Adrenal gland (tissue), 5 donors: ENCODE results near the gene NPAS3.

ENCODE experiments used
- POLR2A ChIP-seq, 2 donors: fragments of 450-650 bp; IDR thresholded peaks; one replicate each; pipeline ENCODE4 v1.6.1; 2017; ENCODE audit warnings: antibody characterized with exemption in 2 of 2, mild to moderate bottlenecking in 2 of 2, moderate library complexity in 1 of 2
- TF ChIP-seq, protein P1 (sequence below), 6 experiments: fragments of 450-650 bp in 4 of 6; fragments of 200-600 bp in 2 of 6; sonication (generic) in 1 of 6; IDR thresholded peaks; 1 replicate in 5 of 6; 2 replicates in 1 of 6; pipeline versions ENCODE4 v1.5.1 to v1.8.0; 2016 to 2021; ENCODE audit warnings: antibody characterized with exemption in 6 of 6, mild to moderate bottlenecking in 2 of 6, moderate library complexity in 1 of 6
- donor health status: DM: no; HTN: no; CAD: no.

DNA sequence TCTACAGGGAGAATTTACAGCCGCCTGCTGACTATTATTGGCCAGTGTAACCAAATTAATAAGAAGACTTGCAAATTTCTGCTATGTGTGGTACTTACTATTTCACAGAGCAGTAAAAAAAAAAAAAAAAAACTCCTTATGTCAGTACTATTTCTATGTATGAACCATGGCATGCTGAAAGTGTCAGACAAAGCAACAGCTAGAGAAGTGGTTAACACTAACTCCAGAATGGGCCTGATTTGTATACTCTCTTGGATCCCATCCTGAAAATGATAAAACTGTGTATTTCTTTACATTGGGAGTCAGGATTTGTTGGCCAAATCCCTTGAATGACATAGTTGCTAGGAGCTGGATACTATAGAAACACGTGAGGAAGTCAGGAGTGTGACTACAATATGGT is 595.4 kb downstream of the NPAS3 start:
- TF ChIP-seq, protein P1, sequence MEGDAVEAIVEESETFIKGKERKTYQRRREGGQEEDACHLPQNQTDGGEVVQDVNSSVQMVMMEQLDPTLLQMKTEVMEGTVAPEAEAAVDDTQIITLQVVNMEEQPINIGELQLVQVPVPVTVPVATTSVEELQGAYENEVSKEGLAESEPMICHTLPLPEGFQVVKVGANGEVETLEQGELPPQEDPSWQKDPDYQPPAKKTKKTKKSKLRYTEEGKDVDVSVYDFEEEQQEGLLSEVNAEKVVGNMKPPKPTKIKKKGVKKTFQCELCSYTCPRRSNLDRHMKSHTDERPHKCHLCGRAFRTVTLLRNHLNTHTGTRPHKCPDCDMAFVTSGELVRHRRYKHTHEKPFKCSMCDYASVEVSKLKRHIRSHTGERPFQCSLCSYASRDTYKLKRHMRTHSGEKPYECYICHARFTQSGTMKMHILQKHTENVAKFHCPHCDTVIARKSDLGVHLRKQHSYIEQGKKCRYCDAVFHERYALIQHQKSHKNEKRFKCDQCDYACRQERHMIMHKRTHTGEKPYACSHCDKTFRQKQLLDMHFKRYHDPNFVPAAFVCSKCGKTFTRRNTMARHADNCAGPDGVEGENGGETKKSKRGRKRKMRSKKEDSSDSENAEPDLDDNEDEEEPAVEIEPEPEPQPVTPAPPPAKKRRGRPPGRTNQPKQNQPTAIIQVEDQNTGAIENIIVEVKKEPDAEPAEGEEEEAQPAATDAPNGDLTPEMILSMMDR (IDR thresholded peaks at IDR 0.05), result no peak
- TF ChIP-seq POLR2A (IDR thresholded peaks at IDR 0.05), result no peak
